G401 (cell line): Measurements from ENCODE around the gene ABI1. TPM values are rescaled to one million over a fixed set of nuclear protein-coding genes. Genes with fewer than 3 reads are reported as not detected.
A peak's percentile ranks its signal among the peaks of the same experiment; 100 is the strongest.
"Not testable (repeated sequence)": the region's sequence is repeated elsewhere in the genome, so short reads cannot be mapped to it uniquely, and the experiment has no call there.

Source experiments
- DNase-seq: peaks from one replicate; pipeline ENCODE4 v3.0.0-alpha.2; 2015; ENCODE audit warnings: low spot score
- in situ Hi-C: cut with HindIII; loops from 2 replicates; pipeline ENCODE4 v1.10.0; 2016; ENCODE audit warnings: low sequenced_read_pairs, mixed read lengths
- total RNA-seq: library from RNA; depleted of rRNA; stranded (reverse); fragments of >200 nt; shearing (Covaris generic); gene quantifications from 2 replicates; pipeline ENCODE4 v1.2.3, GENCODE V29; 2014

Gene ABI1
- total RNA-seq, 1 experiment from 2014 or later = 44.9 TPM

- DNase-seq = peak; percentile 16
- in situ Hi-C loops = no loop called here
Measured at GRCh38 chr10:26857991-26858706, 2.6 kb downstream of the ABI1 start.

GRCh38 chr10:26857553-26857952 is 3.2 kb downstream of the ABI1 start:
- DNase-seq, in situ Hi-C loops: not testable (repeated sequence)

GRCh38 chr10:26855186-26855585 is 5.6 kb downstream of the ABI1 start:
- in situ Hi-C loops = no loop called here
- DNase-seq = no peak

- no peak for DNase-seq
- in situ Hi-C loops = no loop called here
Measured at GRCh38 chr10:26854524-26854923, 6.2 kb downstream of the ABI1 start.

- DNase-seq = no peak
- in situ Hi-C loops = no loop called here
Measured at GRCh38 chr10:26844396-26844975, 16.3 kb downstream of the ABI1 start.

- no peak for DNase-seq
- in situ Hi-C loops = no loop called here
Measured at GRCh38 chr10:26843736-26844135, 17.0 kb downstream of the ABI1 start.

- in situ Hi-C loops = no loop called here
- DNase-seq = no peak
Measured at GRCh38 chr10:26841733-26842317, 18.9 kb downstream of the ABI1 start.

GRCh38 chr10:26840938-26841732 is 19.6 kb downstream of the ABI1 start:
- in situ Hi-C loops = no loop called here

GRCh38 chr10:26839966-26840627 is 20.7 kb downstream of the ABI1 start:
- no peak for DNase-seq
- in situ Hi-C loops = no loop called here

More at GRCh38 chr10:26840938-26841732, 19.6 kb downstream of the ABI1 start:
- no peak for DNase-seq

- no peak for DNase-seq
- in situ Hi-C loops = no loop called here
Measured at GRCh38 chr10:26837139-26837538, 23.6 kb downstream of the ABI1 start.

GRCh38 chr10:26835025-26835424 is 25.7 kb downstream of the ABI1 start:
- in situ Hi-C loops = no loop called here
- no peak for DNase-seq

- no peak for DNase-seq
- in situ Hi-C loops = no loop called here
Measured at GRCh38 chr10:26832960-26833359, 27.8 kb downstream of the ABI1 start.

GRCh38 chr10:26831936-26832335 is 28.8 kb downstream of the ABI1 start:
- in situ Hi-C loops = no loop called here

GRCh38 chr10:26829810-26830515 is 30.8 kb downstream of the ABI1 start:
- no peak for DNase-seq
- in situ Hi-C loops = no loop called here

More at GRCh38 chr10:26831936-26832335, 28.8 kb downstream of the ABI1 start:
- DNase-seq = no peak

- in situ Hi-C loops = no loop called here
- no peak for DNase-seq
Measured at GRCh38 chr10:26824015-26824690, 36.6 kb downstream of the ABI1 start.

GRCh38 chr10:26821699-26822570 is 38.8 kb downstream of the ABI1 start:
- no peak for DNase-seq
- in situ Hi-C loops = no loop called here

GRCh38 chr10:26815500-26815899 is 45.3 kb downstream of the ABI1 start:
- DNase-seq = no peak
- in situ Hi-C loops = no loop called here
